ENCODE data around the gene TEX22.
"Not testable (repeated sequence)": the region's sequence is repeated elsewhere in the genome, so short reads cannot be mapped to it uniquely, and the experiment has no call there.

The TEX22 gene

GRCh38 chr14:105398044-105398725 lies at the start of gene TEX22:
TEX22 (plus strand) TSS chr14:105398538; CDS start chr14:105399341, 803 bp downstream.
- DNase-seq (ENCODE audit: low spot score): peak; percentile 85

GRCh38 chr14:105348945-105349699 lies 49.2 kb upstream of the TEX22 start:
- no peak for DNase-seq (ENCODE audit: low spot score)

GRCh38 chr14:105349992-105350391 lies 48.3 kb upstream of the TEX22 start:
- DNase-seq (ENCODE audit: low spot score): no peak

- no peak for DNase-seq (ENCODE audit: low spot score)
Measured at GRCh38 chr14:105350450-105351244, 47.7 kb upstream of the TEX22 start.

- DNase-seq (ENCODE audit: low spot score): no peak
Measured at GRCh38 chr14:105351410-105351809, 46.9 kb upstream of the TEX22 start.

- DNase-seq (ENCODE audit: low spot score): peak; percentile 91
Measured at GRCh38 chr14:105351920-105352851, 46.2 kb upstream of the TEX22 start.

GRCh38 chr14:105353136-105353535 lies 45.2 kb upstream of the TEX22 start:
- DNase-seq (ENCODE audit: low spot score): no peak

- no peak for DNase-seq (ENCODE audit: low spot score)
Measured at GRCh38 chr14:105354541-105354940, 43.8 kb upstream of the TEX22 start.

- no peak for DNase-seq (ENCODE audit: low spot score)
Measured at GRCh38 chr14:105355049-105355575, 43.2 kb upstream of the TEX22 start.

- no peak for DNase-seq (ENCODE audit: low spot score)
Measured at GRCh38 chr14:105355850-105356604, 42.3 kb upstream of the TEX22 start.

- DNase-seq (ENCODE audit: low spot score): no peak
Measured at GRCh38 chr14:105356927-105357326, 41.4 kb upstream of the TEX22 start.

- DNase-seq (ENCODE audit: low spot score): no peak
Measured at GRCh38 chr14:105357626-105358025, 40.7 kb upstream of the TEX22 start.

GRCh38 chr14:105358140-105358846 lies 40.0 kb upstream of the TEX22 start:
- DNase-seq (ENCODE audit: low spot score): no peak

GRCh38 chr14:105358943-105359342 lies 39.4 kb upstream of the TEX22 start:
- DNase-seq (ENCODE audit: low spot score): no peak

- DNase-seq (ENCODE audit: low spot score): not testable (repeated sequence)
Measured at GRCh38 chr14:105361412-105361811, 36.9 kb upstream of the TEX22 start.

GRCh38 chr14:105363847-105364708 lies 34.3 kb upstream of the TEX22 start:
- peak; percentile 45 for DNase-seq (ENCODE audit: low spot score)

- DNase-seq (ENCODE audit: low spot score): no peak
Measured at GRCh38 chr14:105365101-105365500, 33.2 kb upstream of the TEX22 start.

GRCh38 chr14:105365681-105366080 lies 32.7 kb upstream of the TEX22 start:
- DNase-seq (ENCODE audit: low spot score): no peak
